ENCODE measurements around the gene CNOT4.

Gene CNOT4

DNA sequence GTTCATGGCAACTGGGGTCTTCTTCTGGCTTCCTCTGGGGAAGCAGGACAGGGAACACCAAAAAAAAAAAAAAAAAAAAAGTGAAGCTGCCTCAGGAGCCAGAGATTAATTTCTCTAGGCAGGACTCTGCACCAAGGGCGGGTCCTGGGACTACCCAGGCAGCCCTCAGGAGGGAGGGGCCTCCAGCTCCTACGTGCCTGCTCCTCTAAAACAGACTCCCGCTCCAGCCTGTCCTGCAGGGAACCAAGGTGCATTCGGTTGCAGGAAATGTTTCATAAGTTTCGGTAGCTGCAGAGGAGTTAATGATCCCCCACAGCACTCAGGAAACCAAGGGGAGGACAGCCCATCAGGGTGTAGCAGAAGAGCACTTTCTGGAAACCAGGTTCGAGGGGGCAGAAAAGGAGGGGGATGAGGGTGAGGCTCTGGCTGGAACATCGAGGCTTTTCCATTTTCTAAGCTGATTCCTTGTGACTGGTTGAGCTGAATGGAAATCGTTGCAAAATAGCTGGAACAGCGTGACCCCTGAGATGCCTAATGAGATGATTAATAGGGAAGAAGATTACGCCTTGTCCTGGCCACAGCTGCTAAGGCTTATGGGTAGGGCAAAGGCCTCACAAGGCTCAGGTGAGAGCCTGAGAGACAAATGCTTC, 192.1 kb downstream of the CNOT4 start:
- no peak for DNase-seq

DNA sequence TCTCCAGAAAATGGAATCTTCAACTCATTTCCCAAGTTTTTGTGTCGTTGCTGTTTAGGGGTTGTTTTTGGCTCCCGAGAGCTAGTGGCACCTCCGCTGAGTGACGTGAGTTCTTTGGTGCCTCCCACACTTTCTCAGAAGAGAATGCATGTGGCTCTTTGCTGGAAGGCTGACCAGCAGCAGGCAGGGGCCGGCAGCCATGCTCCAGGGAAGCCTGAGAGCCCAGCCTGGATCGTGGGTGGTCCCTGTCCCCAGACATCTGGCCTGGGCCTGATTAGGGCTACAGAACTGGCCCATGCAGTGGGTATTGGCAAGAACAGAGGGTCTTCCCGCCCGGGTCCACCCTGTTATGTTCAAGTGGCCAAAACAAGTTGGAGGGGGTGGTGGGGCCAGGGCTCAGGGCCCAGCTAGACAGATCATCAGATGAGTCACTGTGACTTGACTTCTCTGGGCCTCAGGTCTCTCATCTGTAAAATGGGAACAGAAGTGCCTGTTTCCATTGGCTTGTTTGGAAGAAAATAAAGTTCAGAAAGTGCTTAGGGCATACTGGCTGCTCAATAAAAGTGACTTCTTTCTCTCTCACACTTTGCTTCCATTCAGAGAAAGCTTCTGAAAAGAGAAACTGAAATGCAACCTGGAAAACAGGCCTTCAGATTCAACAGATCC, 193.1 kb downstream of the CNOT4 start:
- no peak for DNase-seq

DNA sequence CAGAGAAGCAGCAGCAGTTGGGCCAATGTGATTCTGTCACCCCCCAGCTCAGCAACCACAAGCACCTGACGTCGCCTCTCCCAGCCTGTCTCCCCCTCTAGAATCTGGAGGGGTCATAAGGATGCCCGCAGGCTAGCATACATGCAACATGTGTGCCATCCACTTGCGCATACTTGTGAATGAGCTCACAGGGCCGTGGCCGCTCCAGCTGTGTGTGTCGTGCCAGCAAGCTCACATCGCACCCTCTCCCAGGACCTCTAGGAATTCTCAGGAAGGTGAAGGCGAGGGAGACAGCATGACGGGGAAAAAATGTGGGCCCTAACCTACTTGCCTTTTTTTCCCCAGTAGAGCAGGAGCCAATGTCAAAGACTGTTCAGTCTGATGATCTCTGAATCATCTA, 195.9 kb downstream of the CNOT4 start:
- DNase-seq = no peak
